HEK293 (cell line): ENCODE results near the gene GRB10.
"Not testable (repeated sequence)": the region's sequence is repeated elsewhere in the genome, so short reads cannot be mapped to it uniquely, and the experiment has no call there.

ENCODE experiments used
- CTCF ChIA-PET: fragments of 350-600 bp; formaldehyde crosslinking; extraction: SDS; loops from one replicate; lab custom pipeline; 2021; ENCODE audit warnings: antibody characterized with exemption; lab: Yijun Ruan, JAX
- POLR2A ChIA-PET: fragments of 300-600 bp; formaldehyde crosslinking; extraction: SDS; loops from one replicate; lab custom pipeline; 2020; ENCODE audit warnings: antibody characterized with exemption, inconsistent platforms; lab: Yijun Ruan, JAX
- H3K27ac ChIP-seq: fragments of 200-500 bp; sonication (Bioruptor generic); 2 replicates; pipeline ENCODE4 v1.5.1; 2014; ENCODE audit warnings: low read depth, low read length, control low read depth, inconsistent platforms; ENCODE audit errors: extremely low read depth
- H3K36me3 ChIP-seq, 2 experiments: fragments of 200-500 bp in 1 of 2; sonication (Bioruptor generic) in 1 of 2; 1 replicate in 1 of 2; 2 replicates in 1 of 2; pipeline ENCODE4 v1.5.1; 2014 to 2017; ENCODE audit warnings: inconsistent platforms in 2 of 2, low read length in 2 of 2; ENCODE audit not compliant: control insufficient read depth in 2 of 2, insufficient read depth in 1 of 2
- H3K4me1 ChIP-seq: fragments of 200-500 bp; sonication (Bioruptor generic); 2 replicates; pipeline ENCODE4 v1.5.1; 2014; ENCODE audit warnings: mild to moderate bottlenecking, low read length, inconsistent platforms; ENCODE audit not compliant: control insufficient read depth, insufficient read depth
- H3K4me3 ChIP-seq: 2 replicates; pipeline ENCODE4 v1.5.1; 2011; ENCODE audit warnings: low read depth, mild to moderate bottlenecking, control low read depth, low read length, moderate library complexity
- H3K9me3 ChIP-seq: fragments of 200-500 bp; sonication (Bioruptor generic); 2 replicates; pipeline ENCODE4 v1.5.1; 2014; ENCODE audit warnings: low read depth, low read length, inconsistent platforms; ENCODE audit not compliant: control insufficient read depth, insufficient read depth
- CTCF ChIP-seq: fragments of 450-650 bp; formaldehyde crosslinking; IDR thresholded peaks from 2 replicates; pipeline ENCODE4 v1.5.1; 2016; ENCODE audit warnings: missing biosample characterization, missing genetic modification characterization
- MYNN ChIP-seq: fragments of 450-650 bp; formaldehyde crosslinking; IDR thresholded peaks from 2 replicates; pipeline ENCODE4 v1.5.1; 2016; ENCODE audit warnings: missing biosample characterization, missing genetic modification characterization, borderline replicate concordance
- REST ChIP-seq: fragments of 450-650 bp; formaldehyde crosslinking; IDR thresholded peaks from 2 replicates; pipeline ENCODE4 v1.5.1; 2016; ENCODE audit warnings: missing biosample characterization, missing genetic modification characterization
- TCF7L2 ChIP-seq: IDR thresholded peaks from 2 replicates; pipeline ENCODE4 v1.6.1; 2011; ENCODE audit warnings: low read depth, mild to moderate bottlenecking, inconsistent platforms, low read length, moderate library complexity, borderline replicate concordance
- ZNF292 ChIP-seq: fragments of 450-650 bp; formaldehyde crosslinking; IDR thresholded peaks from 2 replicates; pipeline ENCODE4 v1.5.1; 2016; ENCODE audit warnings: low read depth, missing biosample characterization, missing genetic modification characterization, borderline replicate concordance
- ZNF426 ChIP-seq: fragments of 450-650 bp; formaldehyde crosslinking; IDR thresholded peaks from 2 replicates; pipeline ENCODE4 v1.5.1; 2017; ENCODE audit warnings: missing biosample characterization, missing genetic modification characterization, mild to moderate bottlenecking, inconsistent platforms, moderate library complexity
- ZNF792 ChIP-seq: fragments of 450-650 bp; formaldehyde crosslinking; IDR thresholded peaks from 2 replicates; pipeline ENCODE4 v1.5.1; 2016; ENCODE audit warnings: missing biosample characterization, missing genetic modification characterization

The GRB10 gene

DNA sequence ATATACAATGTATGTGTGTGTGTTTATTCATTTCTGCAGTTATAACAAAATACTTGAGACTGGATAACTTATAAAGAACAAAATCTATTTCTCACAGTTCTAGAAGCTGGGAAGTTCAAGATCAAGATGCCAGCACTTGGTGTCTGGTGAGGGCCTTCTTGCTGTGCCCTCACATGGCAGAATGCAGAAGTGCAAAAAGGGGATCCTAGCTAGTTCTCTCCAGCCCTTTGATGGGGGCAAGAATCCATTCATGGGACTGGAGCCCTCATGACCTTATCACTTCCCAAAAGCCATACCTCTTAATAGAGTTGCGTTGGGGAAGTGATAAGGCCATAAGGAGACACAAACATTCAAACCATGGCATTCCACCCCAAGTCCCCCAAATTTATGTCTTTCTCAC, 8.4 kb downstream of the GRB10 start:
- Histone ChIP-seq H3K9me3 (no peaks in the 10 kb centered on the region), H3K4me1 (peaks cover 8% of the 10 kb centered on the region; the same call in 1 of the 2 replicates), H3K27ac (no peak overlapping the region), H3K4me3 (no peak overlapping the region), H3K36me3 (no peaks in the 10 kb centered on the region)
- TF ChIP-seq MYNN, result no peak
- TF ChIP-seq ZNF426 (tag by site-specific recombination), result no peak
- ChIA-PET CTCF (interaction anchor here (1.1 kb wide), 1 partner anchor 14 kb away, joined by 3 read pairs; no protein-coding TSS in a partner anchor), POLR2A (no interaction called here)

GRCh38 chr7:50773071-50773470, 9.6 kb downstream of the GRB10 start:
- CTCF ChIA-PET, H3K36me3 ChIP-seq, H3K4me3 ChIP-seq, POLR2A ChIA-PET, H3K9me3 ChIP-seq, H3K27ac ChIP-seq, H3K4me1 ChIP-seq: not testable (repeated sequence)

DNA sequence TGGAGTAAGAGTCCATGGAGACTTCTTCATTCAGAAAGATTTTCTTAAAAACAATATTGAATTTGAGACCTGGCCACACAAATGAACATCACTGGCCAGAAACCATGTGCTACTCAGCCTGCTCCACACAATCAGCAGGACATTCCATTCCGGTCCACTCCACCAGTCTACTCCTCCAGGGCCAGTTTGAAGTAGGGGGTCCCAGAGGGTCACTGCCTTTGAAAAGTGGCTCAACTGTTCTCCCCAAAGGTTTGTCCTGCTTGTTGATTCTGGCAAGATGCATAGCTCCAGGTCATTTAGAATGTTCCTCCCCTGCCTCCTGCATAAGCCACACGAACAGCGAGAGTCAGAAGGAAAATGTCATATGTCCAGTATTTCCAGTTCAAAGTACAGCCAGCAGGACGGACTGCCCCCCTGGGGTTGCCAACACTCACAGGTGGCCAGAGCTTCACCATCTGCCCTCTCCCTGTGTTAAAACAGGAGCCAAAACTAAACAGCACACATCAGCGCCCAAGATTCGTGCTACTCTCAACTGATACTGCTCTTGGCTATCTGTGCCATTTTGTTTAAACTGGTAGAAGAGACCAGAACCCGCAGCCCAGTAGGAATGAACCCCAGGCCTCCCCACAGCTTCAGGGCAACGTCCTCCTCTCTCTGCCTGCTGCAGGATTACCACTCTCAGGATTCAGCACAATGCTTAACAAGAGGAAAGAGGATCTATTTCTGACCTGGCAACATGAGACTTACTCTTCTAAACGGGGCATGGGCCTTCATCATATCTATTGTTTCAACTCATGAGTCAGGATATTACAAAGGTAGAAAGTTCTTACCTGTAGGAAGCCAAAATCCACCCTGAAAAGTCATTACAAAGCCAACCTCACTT, 11.3 kb downstream of the GRB10 start:
- ChIA-PET CTCF (no interaction called here), POLR2A (no interaction called here)

More for the DNA sequence above, 11.3 kb downstream of the GRB10 start:
- H3K27ac ChIP-seq, result no peak overlapping the region
- no peak overlapping the region for H3K4me3 ChIP-seq
- no peaks in the 10 kb centered on the region for H3K36me3 ChIP-seq
- TF ChIP-seq ZNF792 (tag by site-specific recombination) (no peak), ZNF292 (tag by site-specific recombination) (no peak), REST (tag by site-specific recombination) (no peak), TCF7L2 (no peak), CTCF (tag by site-specific recombination) (no peak)
- 0 out of 2 replicates have a peak, but pooled peaks cover 3% of the 10 kb centered on the region for H3K4me1 ChIP-seq
- no peaks in the 10 kb centered on the region for H3K9me3 ChIP-seq
